Measurements from ENCODE around the gene SRRM4.
A peak's percentile ranks its signal among the peaks of the same experiment; 100 is the strongest.

Gene SRRM4

DNA sequence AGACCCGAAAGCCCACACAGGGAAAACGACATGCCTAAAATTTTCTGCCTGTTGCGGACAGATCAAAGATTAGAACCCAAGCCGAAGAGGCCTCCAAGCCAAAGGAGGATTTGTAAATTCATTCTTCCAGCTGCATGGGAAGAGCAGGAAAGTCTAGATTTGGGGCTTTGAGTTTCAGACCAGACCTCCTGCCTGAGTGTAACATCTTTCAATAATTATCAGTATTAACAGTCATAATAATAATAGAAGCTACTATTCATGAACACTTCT is 195.7 kb downstream of the SRRM4 start:
- peaks cover 75% of the 10 kb centered on the region for H3K4me1 Mint-ChIP-seq
- H3K27me3 Mint-ChIP-seq (ENCODE audit: low read depth, poor library complexity) = peaks cover 5% of the 10 kb centered on the region
- no peak for TF ChIP-seq CTCF (IDR thresholded peaks at IDR 0.05)
- no peak for DNase-seq
- H3K9me3 Mint-ChIP-seq = no peaks in the 10 kb centered on the region
- no peaks in the 10 kb centered on the region for H3K36me3 Mint-ChIP-seq (ENCODE audit: low read depth)
- no peak overlapping the region for H3K4me3 Mint-ChIP-seq
- no peak overlapping the region for H3K27ac Mint-ChIP-seq

- Mint-ChIP-seq H3K4me1 (peaks cover 68% of the 10 kb centered on the region), H3K4me3 (no peak overlapping the region), H3K27ac (peak overlapping the region; percentile 46), H3K9me3 (no peaks in the 10 kb centered on the region), H3K27me3 (ENCODE audit: low read depth, poor library complexity) (peaks cover 5% of the 10 kb centered on the region), H3K36me3 (ENCODE audit: low read depth) (no peaks in the 10 kb centered on the region)
- no peak for TF ChIP-seq CTCF (IDR thresholded peaks at IDR 0.05)
- DNase-seq = no peak
These were observed 196.5 kb downstream of the SRRM4 start for GRCh38 chr12:119177724-119178380.

DNA sequence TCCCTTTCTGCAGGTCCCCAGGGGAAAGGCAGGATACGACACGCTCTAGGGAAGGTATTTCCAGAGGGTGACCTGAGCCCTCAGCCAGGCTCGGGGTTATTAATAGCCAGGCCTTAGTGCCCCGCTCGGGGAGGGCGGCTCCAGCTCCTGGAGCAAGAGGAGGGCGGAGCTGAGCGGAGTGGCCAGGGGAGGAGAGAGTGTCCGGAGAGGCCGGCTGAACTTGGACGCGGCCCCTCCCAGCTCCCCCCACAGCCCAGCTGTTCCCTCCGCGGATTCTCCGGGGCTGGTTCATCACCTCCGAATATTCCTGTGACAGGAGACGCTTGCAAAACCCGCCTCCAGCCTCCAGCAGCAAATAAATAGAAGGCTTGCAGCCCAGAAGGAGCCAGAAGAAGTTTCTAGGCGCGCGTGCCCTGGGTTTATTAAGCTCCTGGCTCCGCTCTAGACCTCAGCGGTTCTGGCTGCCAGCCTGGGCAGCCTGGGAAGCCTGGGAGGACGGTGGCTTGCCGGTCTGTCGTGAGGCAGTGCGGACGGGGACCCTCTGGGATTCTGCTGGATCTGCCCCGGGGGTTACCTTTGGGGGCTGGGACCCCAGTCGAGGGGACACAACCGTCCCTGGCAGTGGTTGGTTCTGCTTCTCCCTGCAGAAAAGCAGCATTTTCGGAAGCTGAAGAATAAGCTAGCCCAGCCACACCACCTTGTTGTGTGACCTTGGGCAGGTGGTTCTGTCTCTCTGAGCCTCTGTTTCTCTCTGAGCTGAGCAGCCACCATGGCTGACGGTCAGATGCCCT is 197.4 kb downstream of the SRRM4 start, which contains the start of gene HSPB8:
TSS of gene HSPB8 (plus strand) at position 388 of the 791 bp plus-strand sequence. CDS start at position 770, 382 bp downstream.
- DNase-seq = peak; percentile 85
- Mint-ChIP-seq H3K4me1 (peaks cover 63% of the 10 kb centered on the region), H3K9me3 (no peaks in the 10 kb centered on the region), H3K4me3 (peak within 1 kb of the TSS; percentile 70), H3K36me3 (ENCODE audit: low read depth) (no peaks in the 10 kb centered on the region), H3K27me3 (ENCODE audit: low read depth, poor library complexity) (peaks cover 5% of the 10 kb centered on the region), H3K27ac (peak within 1 kb of the TSS; percentile 66)
- TF ChIP-seq CTCF (IDR thresholded peaks at IDR 0.05) = no peak

GRCh38 chr12:119179335-119180021 is 198.1 kb downstream of the SRRM4 start:
- TF ChIP-seq CTCF (IDR thresholded peaks at IDR 0.05) = no peak
- Mint-ChIP-seq H3K4me1 (peaks cover 56% of the 10 kb centered on the region), H3K27me3 (ENCODE audit: low read depth, poor library complexity) (peaks cover 5% of the 10 kb centered on the region), H3K4me3 (peak overlapping the region; percentile 70), H3K36me3 (ENCODE audit: low read depth) (no peaks in the 10 kb centered on the region), H3K9me3 (no peaks in the 10 kb centered on the region), H3K27ac (peak overlapping the region; percentile 66)
- peak; percentile 54 for DNase-seq

DNA sequence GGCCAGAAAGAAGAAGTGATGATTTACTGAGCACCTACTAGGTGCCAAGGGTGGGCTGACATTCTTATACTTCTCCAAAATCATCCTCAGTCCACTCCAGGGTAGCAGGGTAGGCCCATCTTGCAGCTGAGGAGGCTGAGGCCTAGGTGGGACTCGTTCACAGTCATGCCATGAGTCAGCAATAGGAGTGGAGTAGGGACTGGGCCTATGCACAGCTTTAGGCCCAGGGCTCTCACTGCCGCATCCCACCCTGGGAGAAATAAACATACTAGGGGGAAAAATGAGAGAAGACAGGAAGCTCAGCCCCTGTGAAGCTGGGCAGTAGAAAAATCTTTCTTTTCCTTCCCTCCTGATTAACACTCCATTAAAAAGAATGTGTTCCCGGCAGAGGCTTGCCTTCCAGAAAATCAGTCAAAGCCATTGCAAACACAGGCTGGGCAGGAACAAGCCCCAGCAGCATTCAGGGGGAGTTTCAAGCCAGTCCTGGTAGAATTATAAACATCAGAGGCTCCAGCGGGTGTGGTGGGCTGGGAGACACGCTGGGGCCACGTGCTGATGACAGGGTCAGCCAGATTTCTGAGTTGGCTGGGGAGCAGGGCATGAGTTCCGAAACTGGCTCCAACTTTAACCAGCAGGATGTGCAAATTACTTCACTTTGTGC is 199.2 kb downstream of the SRRM4 start:
- H3K4me1 Mint-ChIP-seq = peaks cover 50% of the 10 kb centered on the region
- TF ChIP-seq CTCF (IDR thresholded peaks at IDR 0.05) = no peak
- no peaks in the 10 kb centered on the region for H3K36me3 Mint-ChIP-seq (ENCODE audit: low read depth)
- no peak for DNase-seq
- no peak overlapping the region for H3K4me3 Mint-ChIP-seq
- H3K27ac Mint-ChIP-seq = peak overlapping the region; percentile 93
- H3K9me3 Mint-ChIP-seq = no peaks in the 10 kb centered on the region
- peaks cover 5% of the 10 kb centered on the region for H3K27me3 Mint-ChIP-seq (ENCODE audit: low read depth, poor library complexity)
